ENCODE results near the gene MYO15B.

MYO15B gene

DNA sequence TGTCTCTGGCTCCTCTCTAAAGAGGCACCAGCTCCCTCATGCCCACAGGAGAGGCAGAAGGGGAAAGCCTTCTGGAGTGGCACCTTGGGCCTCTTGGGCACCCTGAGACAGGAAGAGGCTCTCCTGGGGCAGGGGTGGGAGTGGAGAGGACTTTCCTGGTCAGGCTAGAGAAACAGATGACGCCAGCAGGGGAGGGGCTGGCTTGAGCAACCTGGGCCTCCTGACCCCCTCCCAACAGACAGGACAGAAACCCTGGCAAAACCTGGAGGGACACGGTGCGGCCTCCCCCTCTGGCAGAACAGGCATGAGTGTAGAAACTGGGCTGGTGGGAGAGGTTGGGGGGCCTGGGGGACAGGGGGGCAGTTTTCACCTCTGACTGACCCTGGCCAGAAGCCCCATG lies 51.7 kb downstream of the MYO15B start:
- no peak for DNase-seq (ENCODE audit: low read depth)

- no peak for DNase-seq (ENCODE audit: low read depth)
These were observed 52.4 kb downstream of the MYO15B start for GRCh38 chr17:75639771-75640555.

DNA sequence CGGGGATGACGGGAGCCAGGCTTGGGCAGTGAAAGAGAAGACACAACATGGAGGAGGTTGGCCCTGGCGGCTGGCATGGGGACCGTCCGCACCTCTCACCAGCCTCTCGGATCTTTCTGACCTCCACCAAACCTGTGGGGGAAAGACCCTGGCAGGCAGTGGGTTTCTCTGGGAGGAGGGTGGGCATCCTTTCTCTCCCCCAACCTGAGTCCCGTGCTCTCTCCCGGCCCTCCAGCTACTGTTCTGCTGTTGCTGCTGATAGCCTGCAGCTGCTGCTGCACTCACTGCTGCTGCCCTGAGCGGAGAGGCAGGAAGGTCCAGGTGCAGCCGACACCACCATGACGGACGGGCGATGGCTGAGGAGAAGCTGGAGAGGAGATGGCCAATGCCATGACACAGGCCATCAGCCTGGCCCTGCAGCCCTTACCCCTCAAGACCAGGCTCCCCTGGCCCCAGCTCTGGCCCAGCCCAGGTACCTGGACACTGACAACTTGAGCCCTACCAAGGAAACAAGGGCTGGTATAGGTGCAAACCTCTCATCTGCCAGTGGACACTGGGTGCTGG lies 53.0 kb downstream of the MYO15B start:
- DNase-seq (ENCODE audit: low read depth), result no peak

- DNase-seq (ENCODE audit: low read depth), result no peak
These were observed 53.7 kb downstream of the MYO15B start for GRCh38 chr17:75641343-75641742.

- no peak for DNase-seq (ENCODE audit: low read depth)
These were observed 54.7 kb downstream of the MYO15B start for GRCh38 chr17:75642182-75642783.

GRCh38 chr17:75642784-75643642 lies 55.4 kb downstream of the MYO15B start:
- no peak for DNase-seq (ENCODE audit: low read depth)

DNA sequence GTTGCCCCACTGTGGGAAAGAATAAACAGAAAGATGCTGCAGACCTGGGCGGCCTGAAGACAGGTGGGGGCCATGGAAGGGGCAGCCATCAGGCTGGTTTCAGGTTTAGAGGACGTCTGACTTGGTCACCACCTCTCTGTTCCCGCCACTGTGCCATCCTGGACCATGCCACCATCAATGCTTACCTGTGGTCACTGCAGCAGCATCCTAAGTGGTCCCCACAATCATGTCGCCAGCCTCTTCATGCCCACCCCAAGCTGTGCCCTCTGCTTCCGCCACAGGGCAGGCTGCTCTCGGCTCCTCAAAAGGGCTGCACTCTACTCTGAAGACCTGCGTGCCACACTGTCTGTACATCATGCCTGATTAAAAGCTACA lies 56.0 kb downstream of the MYO15B start:
- no peak for DNase-seq (ENCODE audit: low read depth)

DNA sequence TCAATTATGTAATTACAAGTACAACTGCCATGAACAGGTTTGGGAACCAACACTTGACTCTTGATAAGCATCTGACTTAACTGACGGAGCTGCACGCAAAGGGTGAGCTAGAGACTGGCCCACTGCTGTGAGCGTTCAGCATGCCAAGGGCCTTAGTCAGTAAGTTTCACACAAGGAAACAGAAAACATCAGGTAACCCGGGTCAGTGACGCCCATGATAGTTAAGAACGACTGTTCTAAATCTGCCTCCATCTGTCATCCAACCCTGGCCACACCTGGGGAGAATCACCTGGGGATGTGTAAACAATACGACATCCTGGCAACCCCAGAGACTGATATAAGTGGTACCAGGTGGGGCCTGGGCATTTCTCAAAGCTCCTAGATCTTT lies 57.9 kb downstream of the MYO15B start:
- no peak for DNase-seq (ENCODE audit: low read depth)

- no peak for DNase-seq (ENCODE audit: low read depth)
These were observed 58.5 kb downstream of the MYO15B start for GRCh38 chr17:75645889-75646637.

DNA sequence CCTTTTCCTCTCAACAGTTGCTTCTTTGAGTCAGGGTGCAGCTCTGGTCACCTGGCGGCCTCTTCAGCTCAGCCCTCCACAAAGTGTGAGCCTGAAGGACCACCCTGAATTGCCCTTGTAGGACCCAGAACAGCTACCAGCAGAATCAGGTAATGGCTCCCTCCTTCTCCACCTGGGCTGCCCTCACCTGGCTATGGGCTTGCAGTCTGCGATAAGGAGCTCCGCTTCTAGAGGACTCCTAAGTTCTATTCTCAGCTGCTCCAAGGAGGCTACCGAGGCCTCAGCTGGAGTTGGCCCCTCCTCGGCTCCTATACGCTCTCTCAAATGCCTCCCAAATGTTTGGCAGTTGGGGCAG lies 59.0 kb downstream of the MYO15B start:
- DNase-seq (ENCODE audit: low read depth), result no peak

GRCh38 chr17:75647061-75647460 lies 59.5 kb downstream of the MYO15B start:
- no peak for DNase-seq (ENCODE audit: low read depth)

DNA sequence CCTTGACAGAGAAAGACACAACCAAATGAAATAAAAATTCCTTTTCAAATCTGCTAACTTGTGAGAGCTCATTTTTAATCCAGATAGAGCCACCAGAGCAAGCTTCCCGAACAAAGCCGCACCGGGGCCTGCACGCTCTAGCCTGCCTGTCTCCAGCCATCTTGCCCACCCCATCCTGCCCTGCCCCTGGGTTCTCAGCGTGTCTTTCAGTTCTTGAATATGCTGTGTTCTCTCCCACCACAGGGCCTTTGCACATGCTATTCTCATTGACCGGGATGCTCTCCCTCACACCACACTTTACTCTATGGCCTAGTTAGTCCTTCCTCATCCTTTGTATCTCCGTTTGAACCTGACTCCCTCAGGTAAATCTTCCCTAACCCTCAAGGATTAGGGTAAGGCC lies 60.3 kb downstream of the MYO15B start:
- DNase-seq (ENCODE audit: low read depth), result no peak

DNA sequence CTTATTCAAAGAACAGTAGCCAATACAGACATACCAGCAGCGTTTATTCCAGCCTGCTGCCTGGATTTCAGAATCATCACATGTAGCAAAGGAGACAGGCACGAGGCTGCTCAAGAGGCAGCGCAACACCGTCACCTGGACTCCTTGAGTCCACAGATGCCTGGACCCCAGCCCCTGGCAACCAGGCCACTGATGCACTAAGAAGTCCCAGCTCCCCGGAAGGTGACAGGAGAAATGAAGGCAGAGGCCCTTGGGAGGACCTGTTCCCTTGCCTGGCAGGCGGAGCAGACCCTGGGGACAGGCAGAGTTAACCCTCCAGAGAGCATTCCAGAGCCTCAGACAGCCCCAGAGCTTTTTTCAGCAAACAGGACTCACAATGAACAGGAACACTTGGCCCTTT lies 62.1 kb downstream of the MYO15B start:
- DNase-seq (ENCODE audit: low read depth), result no peak

- DNase-seq (ENCODE audit: low read depth), result no peak
These were observed 63.3 kb downstream of the MYO15B start for GRCh38 chr17:75650874-75651273.

- no peak for DNase-seq (ENCODE audit: low read depth)
These were observed 64.7 kb downstream of the MYO15B start for GRCh38 chr17:75652341-75652740.

GRCh38 chr17:75652934-75653549 lies 65.4 kb downstream of the MYO15B start:
- DNase-seq (ENCODE audit: low read depth), result no peak

GRCh38 chr17:75654176-75654575 lies 66.6 kb downstream of the MYO15B start:
- no peak for DNase-seq (ENCODE audit: low read depth)

- no peak for DNase-seq (ENCODE audit: low read depth)
These were observed 70.6 kb downstream of the MYO15B start for GRCh38 chr17:75658237-75658636.

- no peak for DNase-seq (ENCODE audit: low read depth)
These were observed 73.9 kb downstream of the MYO15B start for GRCh38 chr17:75661531-75661930.

DNA sequence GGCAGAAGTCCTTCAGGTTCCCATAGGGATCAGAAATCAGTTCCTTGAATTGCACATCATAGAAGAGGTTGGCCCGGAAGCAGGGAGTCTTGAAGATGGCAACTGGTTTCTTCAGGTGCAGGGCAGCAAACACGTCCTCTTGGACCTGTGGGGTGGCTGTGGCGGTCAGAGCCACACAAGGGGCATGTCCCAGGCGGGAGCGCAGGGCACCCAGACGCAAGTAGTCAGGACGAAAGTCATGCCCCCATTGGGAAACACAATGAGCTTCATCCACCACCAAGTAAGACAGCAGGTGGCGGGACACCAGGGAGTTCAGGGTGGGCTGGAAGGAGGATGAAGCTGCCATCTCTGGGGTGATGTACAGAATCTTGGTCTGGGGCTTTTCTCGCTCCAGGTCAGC lies 74.9 kb downstream of the MYO15B start:
- no peak for DNase-seq (ENCODE audit: low read depth)

DNA sequence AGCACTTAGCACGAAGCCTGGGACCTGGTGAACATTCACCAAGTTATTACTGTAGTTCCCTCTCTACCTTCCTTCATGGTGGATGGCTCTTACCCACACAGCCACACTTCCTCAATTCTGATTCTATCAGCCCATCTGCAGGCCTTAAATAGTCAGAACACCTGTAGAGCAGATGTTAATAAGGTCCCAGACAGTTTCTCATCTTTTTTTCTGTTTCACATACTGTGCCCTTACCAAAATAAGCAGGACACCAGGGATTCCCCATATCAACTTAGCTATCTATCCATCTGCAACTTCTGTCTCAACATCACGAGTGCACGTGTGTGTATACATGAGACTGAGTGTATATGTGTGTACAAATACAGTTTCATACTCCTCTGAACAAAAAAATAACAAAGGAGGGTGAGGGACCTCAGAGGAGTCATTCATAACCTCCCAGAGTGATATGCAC lies 76.5 kb downstream of the MYO15B start:
- DNase-seq (ENCODE audit: low read depth), result no peak

GRCh38 chr17:75665981-75666380 lies 78.4 kb downstream of the MYO15B start:
- no peak for DNase-seq (ENCODE audit: low read depth)

Data from stimulated activated CD8-positive, alpha-beta memory T cell treated with anti-CD3 and anti-CD28 coated beads, Interleukin-12 subunit alpha, Interleukin-12 subunit beta, amount 100 ng/mL, for 1 hour (primary cell).